Myocyte (in vitro differentiated cells): Measurements from ENCODE around the gene AP4M1. TPM values are rescaled to one million over a fixed set of nuclear protein-coding genes. Genes with fewer than 3 reads are reported as not detected.

Experiments
- DNase-seq: peaks from one replicate; pipeline ENCODE4 v3.0.0-alpha.2; 2012; ENCODE audit warnings: low read depth
- polyA plus RNA-seq: library from polyadenylated mRNA; unstranded; fragments of >200 nt; gene quantifications from one replicate; pipeline ENCODE4 v1.2.1, GENCODE V29; 2012; ENCODE audit warnings: missing spikeins
- total RNA-seq: library from RNA; depleted of rRNA; stranded (reverse); fragments of >200 nt; gene quantifications from 2 replicates; pipeline ENCODE4 v1.2.3, GENCODE V29; 2014

The AP4M1 gene
- 38.5 and 51.7 TPM in 2 replicates for total RNA-seq
- polyA plus RNA-seq, result 38.0 TPM

- DNase-seq, result peak; percentile 100
These were observed at the start of gene AP4M1, which contains the start of gene MCM7 for GRCh38 chr7:100101016-100101862. Gene AP4M1 (plus strand): TSS chr7:100101643. CDS start chr7:100101715, 72 bp downstream. Gene MCM7 (minus strand): TSS chr7:100101397. CDS start chr7:100101294, 103 bp downstream.

- peak; percentile 98 for DNase-seq
These were observed 48.2 kb upstream of the AP4M1 start for GRCh38 chr7:100053215-100053614.

DNA sequence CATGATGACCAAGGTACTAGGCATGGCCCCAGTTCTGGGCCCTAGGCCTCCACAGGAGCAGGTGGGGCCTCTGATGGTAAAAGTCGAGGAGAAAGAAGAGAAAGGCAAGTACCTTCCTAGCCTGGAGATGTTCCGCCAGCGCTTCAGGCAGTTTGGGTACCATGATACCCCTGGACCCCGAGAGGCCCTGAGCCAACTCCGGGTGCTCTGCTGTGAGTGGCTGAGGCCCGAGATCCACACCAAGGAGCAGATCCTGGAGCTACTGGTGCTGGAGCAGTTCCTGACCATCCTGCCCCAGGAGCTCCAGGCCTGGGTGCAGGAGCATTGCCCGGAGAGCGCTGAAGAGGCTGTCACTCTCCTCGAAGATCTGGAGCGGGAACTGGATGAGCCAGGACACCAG lies 44.4 kb upstream of the AP4M1 start:
- no peak for DNase-seq

DNA sequence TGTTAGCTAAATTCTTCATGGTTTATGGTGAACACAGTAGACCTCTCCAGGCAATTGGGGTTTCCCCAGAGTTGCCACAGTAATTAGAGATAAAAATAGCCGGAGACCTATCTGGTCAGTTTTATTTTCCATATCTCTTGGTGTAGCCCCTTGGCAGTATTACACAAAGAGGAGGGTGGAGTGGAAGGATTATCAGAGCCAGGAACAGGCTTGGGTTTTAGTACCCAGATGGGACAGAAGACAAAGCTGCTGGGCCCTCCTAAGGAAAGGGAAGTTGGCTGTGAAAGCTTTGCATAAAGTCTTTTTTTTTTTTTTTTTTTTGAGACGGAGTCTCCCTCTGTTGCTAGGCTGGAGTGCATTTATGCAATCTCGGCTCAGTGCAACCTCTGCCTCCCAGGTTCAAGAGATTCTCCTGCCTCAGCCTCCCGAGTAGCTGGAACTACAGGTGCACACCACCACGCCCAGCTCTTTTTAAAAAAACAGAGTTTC lies 42.1 kb upstream of the AP4M1 start:
- DNase-seq, result no peak

GRCh38 chr7:100061518-100062193 lies 39.8 kb upstream of the AP4M1 start:
- DNase-seq, result peak; percentile 95

GRCh38 chr7:100063376-100063775 lies 38.1 kb upstream of the AP4M1 start:
- no peak for DNase-seq

GRCh38 chr7:100064162-100064561 lies 37.3 kb upstream of the AP4M1 start:
- no peak for DNase-seq

- peak; percentile 71 for DNase-seq
These were observed 35.8 kb upstream of the AP4M1 start for GRCh38 chr7:100065452-100066186.

GRCh38 chr7:100066953-100067352 lies 34.5 kb upstream of the AP4M1 start:
- DNase-seq, result peak; percentile 31

- DNase-seq, result no peak
These were observed 31.5 kb upstream of the AP4M1 start for GRCh38 chr7:100069991-100070390.

- DNase-seq, result no peak
These were observed 30.3 kb upstream of the AP4M1 start for GRCh38 chr7:100071018-100071723.

DNA sequence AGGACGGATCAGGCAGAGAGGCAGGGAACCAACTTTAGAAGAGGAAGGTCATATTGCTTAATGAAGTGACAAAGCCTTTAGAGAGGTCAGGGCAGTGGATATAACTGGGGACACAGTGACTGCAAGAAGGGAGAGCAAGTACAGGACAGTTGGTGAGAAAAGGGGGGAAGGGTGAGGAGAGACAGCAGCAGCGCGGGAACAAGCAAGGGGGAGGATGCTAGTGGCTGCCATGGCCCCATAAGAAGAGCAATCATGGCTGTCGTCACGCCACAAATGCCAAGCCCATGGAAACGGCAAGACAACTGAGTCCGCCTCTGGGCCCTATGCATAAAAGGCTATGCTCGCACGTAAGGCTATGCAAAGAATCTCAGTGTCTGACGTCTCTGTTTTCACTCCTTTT lies 29.0 kb upstream of the AP4M1 start:
- DNase-seq, result no peak

DNA sequence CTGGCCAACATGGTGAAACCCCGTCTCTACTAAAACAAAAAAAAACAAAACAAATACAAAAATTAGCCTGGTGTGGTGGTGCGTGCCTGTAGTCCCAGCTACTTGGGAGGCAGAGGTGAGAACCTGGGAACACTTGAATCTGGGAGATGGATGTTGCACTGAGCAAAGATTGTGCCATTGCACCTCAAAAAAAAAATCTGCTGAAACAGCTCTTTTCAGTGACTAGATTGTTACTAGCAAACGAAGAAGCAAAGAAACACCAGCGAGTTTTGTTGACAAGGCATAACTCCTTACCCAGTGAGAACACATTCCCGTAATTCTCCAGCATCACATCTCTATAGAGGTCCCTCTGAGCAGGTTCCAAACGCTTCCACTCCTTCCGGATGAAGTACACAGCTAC lies 26.6 kb upstream of the AP4M1 start:
- no peak for DNase-seq

DNA sequence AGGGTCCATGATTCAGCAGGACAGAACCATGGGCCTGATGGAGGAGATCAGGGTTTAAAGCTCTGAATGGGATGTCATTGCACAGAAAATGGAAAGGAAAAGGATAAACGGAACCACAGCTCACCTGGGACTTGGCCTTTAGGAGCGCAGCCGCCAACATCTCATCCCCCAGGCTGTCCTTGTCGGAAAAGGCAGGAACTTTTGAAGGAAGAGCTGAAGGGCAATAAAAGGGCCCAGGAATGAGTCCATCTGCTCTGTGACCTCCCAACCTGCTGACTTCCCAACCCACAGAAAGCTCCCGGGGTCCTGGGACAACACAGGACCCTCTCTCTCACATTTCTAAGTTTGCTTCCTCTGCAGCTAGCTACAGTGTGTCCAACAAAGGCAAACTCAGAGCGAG lies 26.0 kb upstream of the AP4M1 start:
- DNase-seq, result no peak

GRCh38 chr7:100077205-100077604 lies 24.2 kb upstream of the AP4M1 start:
- no peak for DNase-seq

- no peak for DNase-seq
These were observed 22.4 kb upstream of the AP4M1 start for GRCh38 chr7:100079024-100079560.

- DNase-seq, result peak; percentile 46
These were observed 20.4 kb upstream of the AP4M1 start for GRCh38 chr7:100080907-100081534.

GRCh38 chr7:100081535-100082102 lies 19.8 kb upstream of the AP4M1 start, which contains the start of gene ZNF3:
Gene ZNF3 (minus strand): TSS chr7:100081723. CDS start chr7:100077357, 4,366 bp downstream.
- DNase-seq, result peak; percentile 100

DNA sequence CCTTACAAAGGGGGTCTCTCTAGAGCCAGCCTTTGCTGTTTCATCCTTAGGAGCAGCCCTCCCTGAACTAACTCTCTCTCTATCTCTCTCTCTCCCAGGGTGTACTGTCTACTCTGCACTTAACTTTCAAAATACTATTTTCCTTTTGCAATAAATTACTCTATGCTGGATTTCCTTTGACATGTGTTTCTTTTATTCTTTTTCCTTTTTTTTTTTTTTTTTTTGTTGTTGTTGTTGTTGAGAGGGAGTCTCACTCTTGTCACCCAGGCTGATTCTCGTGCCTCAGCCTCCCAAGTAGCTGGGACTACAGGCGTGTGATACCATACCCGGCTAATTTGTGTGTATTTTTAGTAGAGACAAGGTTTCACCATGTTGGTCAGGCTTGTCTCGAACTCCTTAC lies 18.5 kb upstream of the AP4M1 start:
- DNase-seq, result no peak

DNA sequence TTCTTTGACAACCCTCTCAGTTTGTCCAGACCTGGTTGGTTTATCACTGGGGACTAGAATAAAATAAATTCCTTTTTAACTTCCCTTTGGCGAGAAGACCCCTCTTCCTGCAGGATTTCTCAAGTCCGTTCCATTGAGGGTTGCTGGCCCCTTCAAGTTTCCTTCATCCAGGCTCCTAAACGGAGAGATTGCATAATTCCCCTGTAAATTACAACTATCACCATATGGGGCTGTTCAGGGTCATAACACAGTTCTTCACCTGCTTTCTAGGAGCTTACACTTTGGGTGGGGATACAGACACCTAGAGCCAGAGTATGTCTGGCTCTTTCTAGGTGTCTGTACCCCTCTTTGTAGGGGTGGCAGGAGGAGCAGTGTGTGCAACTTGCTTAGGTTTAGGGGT lies 15.9 kb upstream of the AP4M1 start:
- no peak for DNase-seq
